ENCODE results near the gene RIMKLB.
"Not testable (repeated sequence)": the region's sequence is repeated elsewhere in the genome, so short reads cannot be mapped to it uniquely, and the experiment has no call there.

Gene RIMKLB

DNA sequence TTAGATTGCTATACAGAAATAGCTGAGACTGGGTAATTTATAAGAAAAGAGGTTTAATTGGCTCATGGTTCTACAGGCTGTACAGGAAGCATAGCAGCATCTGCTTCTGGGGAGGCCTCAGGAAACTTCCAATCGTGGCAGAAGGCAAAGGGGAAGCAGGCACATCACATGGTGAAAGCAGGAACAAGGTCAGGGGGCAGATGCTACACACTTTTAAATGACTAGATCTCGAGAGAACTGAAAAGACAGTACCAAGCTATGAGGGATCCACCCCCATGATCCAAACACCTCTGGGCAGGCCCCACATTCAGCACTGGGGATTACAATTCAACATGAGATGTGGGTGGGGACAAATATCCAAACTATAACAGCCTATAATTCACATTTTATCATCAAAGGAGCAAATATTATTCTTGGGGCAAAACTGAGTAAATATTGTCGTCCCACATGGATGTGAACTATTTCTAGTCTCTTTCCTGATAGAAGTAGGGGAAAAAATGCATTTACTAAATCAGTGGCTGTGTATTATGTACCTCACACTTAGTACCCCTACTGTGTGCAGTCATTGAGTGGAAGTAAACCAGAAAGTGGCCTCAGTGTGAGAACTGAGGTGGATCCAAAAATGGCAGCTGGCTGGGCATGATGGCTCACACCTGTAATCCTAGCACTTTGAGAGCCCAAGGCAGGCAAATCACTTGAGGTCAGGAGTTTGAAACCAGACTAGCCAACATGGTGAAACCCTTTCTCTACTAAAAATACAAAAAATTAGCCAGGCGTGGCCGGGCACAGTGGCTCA lies 99.2 kb downstream of the RIMKLB start:
- in situ Hi-C loops (cut with MboI; ENCODE audit: low sequenced_read_pairs, unreplicated experiment): no loop called here
- TF ChIP-seq, protein P1, sequence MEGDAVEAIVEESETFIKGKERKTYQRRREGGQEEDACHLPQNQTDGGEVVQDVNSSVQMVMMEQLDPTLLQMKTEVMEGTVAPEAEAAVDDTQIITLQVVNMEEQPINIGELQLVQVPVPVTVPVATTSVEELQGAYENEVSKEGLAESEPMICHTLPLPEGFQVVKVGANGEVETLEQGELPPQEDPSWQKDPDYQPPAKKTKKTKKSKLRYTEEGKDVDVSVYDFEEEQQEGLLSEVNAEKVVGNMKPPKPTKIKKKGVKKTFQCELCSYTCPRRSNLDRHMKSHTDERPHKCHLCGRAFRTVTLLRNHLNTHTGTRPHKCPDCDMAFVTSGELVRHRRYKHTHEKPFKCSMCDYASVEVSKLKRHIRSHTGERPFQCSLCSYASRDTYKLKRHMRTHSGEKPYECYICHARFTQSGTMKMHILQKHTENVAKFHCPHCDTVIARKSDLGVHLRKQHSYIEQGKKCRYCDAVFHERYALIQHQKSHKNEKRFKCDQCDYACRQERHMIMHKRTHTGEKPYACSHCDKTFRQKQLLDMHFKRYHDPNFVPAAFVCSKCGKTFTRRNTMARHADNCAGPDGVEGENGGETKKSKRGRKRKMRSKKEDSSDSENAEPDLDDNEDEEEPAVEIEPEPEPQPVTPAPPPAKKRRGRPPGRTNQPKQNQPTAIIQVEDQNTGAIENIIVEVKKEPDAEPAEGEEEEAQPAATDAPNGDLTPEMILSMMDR (IDR thresholded peaks at IDR 0.05; ENCODE audit: borderline replicate concordance, control extremely low read depth, extremely low read depth, insufficient read depth, missing control alignments): no peak
- DNase-seq (ENCODE audit: low spot score): no peak

DNA sequence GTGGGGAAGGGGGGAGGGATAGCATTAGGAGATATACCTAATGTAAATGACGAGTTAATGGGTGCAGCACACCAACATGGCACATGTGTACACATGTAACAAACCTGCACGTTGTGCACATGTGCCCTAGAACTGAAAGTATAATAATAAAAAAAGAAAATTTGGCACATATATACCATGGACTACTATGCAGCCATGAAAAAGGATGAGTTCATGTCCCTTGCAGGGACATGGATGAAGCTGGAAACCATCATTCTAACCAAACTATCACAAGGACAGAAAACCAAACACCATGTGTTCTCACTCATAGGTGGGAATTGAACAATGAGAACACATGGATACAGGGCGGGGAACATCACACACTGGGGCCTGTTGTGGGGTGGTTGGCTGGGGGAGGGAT lies 103.4 kb downstream of the RIMKLB start:
- in situ Hi-C loops (cut with MboI; ENCODE audit: low sequenced_read_pairs, unreplicated experiment); DNase-seq (ENCODE audit: low spot score): not testable (repeated sequence)

DNA sequence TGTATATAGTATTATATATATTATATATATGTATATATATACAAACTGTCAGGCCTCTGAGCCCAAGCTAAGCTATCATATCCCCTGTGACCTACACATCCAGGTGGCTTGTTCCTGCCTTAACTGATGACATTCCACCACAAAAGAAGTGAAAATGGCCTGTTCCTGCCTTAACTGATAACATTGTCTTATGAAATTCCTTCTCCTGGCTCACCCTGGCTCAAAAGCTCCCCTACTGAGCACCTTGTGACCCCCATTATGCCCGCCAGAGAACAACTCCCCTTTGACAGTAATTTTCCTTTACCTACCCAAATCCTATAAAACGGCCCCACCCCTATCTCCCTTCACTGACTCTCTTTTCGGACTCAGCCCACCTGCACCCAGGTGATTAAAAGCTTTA lies 107.0 kb downstream of the RIMKLB start:
- in situ Hi-C loops (cut with MboI; ENCODE audit: low sequenced_read_pairs, unreplicated experiment): not testable (repeated sequence)

DNA sequence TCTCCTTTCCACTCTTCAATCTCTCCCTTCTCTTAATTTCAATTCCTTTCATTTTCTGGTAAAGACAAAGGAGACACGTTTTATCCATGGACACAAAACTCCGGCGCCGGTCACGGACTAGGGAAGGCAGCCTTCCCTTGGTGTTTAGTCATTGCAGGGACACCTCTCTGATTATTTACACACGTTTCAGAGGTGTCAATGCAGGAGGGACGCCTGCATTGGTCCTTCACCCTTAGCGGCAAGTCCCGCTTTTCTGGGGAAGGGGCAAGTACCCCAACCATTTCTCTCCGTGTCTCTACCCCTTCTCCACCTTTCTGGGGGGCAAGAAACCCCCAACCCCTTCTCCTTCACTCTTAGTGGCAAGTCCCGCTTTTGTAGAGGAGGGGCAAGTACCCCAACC lies 107.7 kb downstream of the RIMKLB start:
- in situ Hi-C loops (cut with MboI; ENCODE audit: low sequenced_read_pairs, unreplicated experiment); DNase-seq (ENCODE audit: low spot score): not testable (repeated sequence)

More for the DNA sequence above, 107.0 kb downstream of the RIMKLB start:
- not testable (repeated sequence) for DNase-seq (ENCODE audit: low spot score)

DNA sequence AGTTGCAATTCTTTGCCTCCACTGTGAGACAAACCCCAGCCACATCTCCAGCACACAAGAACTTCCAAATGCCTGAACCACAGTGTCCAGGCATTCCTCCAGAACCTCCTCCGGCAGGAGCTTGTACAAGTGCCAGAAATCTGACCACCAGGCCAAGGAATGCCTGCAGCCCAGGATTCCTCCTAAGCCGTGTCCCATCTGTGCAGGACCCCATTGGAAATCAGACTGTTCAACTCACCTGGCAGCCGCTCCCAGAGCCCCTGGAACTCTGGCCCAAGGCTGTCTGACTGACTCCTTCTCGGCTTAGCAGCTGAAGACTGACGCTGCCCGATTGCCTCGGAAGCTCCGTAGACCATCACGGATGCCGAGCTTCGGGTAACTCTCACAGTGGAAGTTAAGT lies 109.3 kb downstream of the RIMKLB start:
- DNase-seq (ENCODE audit: low spot score); in situ Hi-C loops (cut with MboI; ENCODE audit: low sequenced_read_pairs, unreplicated experiment): not testable (repeated sequence)

DNA sequence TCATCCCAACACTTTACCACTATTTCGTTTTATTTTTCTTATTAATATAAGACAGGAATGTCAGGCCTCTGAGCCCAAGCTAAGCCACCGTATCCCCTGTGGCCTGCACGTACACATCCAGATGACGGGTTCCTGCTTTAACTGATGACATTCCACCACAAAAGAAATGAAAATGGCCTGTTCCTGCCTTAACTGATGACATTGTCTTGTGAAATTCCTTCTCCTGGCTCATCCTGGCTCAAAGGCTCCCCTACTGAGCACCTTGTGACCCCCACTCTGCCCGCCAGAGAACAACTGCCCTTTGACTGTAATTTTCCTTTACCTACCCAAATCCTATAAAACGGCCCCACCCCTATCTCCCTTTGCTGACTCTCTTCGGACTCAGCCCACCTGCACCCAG lies 112.3 kb downstream of the RIMKLB start:
- DNase-seq (ENCODE audit: low spot score); in situ Hi-C loops (cut with MboI; ENCODE audit: low sequenced_read_pairs, unreplicated experiment): not testable (repeated sequence)

DNA sequence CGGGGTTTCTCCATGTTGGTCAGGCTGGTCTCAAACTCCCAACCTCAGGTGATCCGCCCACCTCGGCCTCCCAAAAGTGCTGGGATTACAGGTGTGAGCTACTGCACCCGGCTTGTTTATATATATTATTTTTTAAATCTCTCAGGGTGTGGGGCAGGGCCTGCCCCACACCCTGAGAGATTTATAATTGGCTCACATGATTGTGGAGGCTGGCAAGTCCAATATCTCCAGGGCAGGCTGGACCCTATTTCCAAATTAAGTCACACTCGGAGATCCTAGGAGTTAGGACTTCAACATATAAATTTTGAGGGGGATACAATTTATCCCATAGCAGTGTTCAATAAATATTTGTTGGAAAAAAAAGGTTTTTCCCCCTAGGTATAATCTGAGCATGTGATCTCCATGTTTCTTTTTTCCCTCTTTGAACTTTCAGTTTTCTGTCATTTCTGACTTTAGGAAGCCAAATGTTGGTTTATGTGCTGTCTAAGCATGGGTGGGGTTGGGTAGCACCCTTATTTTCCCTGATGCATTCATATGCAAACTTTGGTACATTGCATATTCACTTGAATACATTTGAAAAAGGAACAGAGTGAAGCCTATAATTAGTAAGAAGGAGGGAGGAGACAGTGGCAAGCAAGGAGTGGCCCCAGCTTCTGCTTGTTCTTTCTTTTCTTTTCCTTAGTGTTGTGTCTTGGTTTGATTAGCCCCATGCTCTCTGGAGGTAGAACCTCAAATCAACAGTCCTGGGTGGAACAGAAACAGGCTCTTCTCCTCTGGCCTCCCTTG lies 116.0 kb downstream of the RIMKLB start:
- TF ChIP-seq, protein P1 (IDR thresholded peaks at IDR 0.05; ENCODE audit: borderline replicate concordance, control extremely low read depth, extremely low read depth, insufficient read depth, missing control alignments): no peak
- DNase-seq (ENCODE audit: low spot score): no peak
- in situ Hi-C loops (cut with MboI; ENCODE audit: low sequenced_read_pairs, unreplicated experiment): no loop called here

DNA sequence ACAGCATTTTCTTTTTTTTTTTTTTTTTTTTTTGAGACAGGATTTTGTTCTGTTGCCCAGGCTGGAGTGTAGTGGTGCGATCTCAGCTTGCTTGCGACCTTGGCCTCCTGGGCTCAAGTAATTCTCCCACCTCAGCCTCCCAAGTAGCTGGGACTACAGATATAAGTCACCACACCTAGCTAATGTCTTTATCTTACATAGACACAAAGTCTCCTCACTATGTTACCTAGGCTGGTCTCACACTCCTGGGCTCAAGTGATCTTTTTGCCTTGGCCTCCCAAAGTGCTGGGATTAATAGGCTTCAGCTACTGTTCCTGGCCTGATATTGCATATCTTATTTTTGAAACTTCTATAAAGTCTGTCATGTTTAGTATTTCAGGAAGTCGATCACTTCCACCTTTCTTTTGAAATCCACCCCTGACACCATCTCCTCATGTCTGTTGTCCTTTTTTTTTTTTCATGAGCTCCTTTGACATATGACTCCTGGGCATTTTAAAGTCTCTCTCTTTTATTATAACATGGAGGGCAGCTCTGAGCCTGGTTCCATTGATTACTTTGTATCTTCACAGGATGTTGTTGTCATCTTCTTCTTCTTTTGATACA lies 118.8 kb downstream of the RIMKLB start:
- TF ChIP-seq, protein P1 (IDR thresholded peaks at IDR 0.05; ENCODE audit: borderline replicate concordance, control extremely low read depth, extremely low read depth, insufficient read depth, missing control alignments): no peak
- DNase-seq (ENCODE audit: low spot score): no peak
- in situ Hi-C loops (cut with MboI; ENCODE audit: low sequenced_read_pairs, unreplicated experiment): no loop called here

DNA sequence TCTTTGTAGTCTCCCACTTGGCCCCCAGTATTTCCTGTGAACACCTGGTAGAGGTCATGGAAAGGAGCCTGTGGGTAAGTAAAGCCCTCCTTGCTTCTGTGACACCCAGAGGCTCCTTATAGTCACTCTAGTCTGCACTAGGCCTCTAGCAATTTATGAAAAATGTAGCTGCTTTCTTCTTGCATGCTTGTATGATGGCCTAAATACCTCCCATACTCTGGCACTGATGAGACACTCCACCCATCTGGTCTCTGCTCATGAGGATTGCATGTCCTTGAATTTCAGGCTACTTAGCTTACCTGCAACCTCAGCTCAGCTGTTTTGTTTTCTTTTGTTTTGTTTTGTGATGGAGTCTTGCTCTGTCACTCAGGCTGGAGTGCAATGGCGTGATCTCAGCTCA lies 120.1 kb downstream of the RIMKLB start:
- in situ Hi-C loops (cut with MboI; ENCODE audit: low sequenced_read_pairs, unreplicated experiment): no loop called here
- DNase-seq (ENCODE audit: low spot score): no peak
- TF ChIP-seq, protein P1 (IDR thresholded peaks at IDR 0.05; ENCODE audit: borderline replicate concordance, control extremely low read depth, extremely low read depth, insufficient read depth, missing control alignments): no peak

Data from GM13976 (cell line).